ENCODE data around the gene PTDSS2. TPM values are rescaled to one million over a fixed set of nuclear protein-coding genes. Genes with fewer than 3 reads are reported as not detected.
"Not testable (repeated sequence)": the region's sequence is repeated elsewhere in the genome, so short reads cannot be mapped to it uniquely, and the experiment has no call there.

The PTDSS2 gene
- total RNA-seq, 1 donor from 2014 or later: 21.6 TPM

DNA sequence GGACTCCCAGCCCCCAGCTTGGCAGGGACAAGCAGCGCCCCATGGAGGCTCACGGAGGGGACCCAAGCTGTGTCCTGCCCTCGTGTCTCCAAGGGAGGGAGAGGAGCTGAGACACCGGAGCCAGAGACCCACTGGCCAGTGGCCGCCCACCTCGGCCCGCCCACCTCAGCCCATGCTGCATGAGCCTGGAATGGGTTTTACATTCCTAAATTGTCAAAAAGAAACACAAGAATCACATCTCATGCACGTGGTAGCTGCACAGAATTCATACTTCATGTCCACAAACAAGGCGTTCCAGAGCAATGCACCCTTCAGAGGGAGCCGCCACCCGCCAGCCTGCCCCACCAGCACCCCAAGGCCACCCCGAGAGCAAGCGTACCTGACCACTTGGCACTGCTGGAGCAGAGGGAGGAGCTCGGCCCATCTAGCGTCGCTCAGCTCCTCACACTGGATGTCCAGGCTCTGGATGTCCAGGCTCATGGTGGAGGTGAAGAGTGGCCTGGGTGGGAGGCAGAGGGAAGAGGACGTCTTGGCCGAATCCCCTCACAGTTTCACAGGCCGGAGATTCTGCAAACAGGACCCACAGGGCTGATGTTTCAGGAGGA, 51.7 kb downstream of the PTDSS2 start:
- no peak for FAIRE-seq

DNA sequence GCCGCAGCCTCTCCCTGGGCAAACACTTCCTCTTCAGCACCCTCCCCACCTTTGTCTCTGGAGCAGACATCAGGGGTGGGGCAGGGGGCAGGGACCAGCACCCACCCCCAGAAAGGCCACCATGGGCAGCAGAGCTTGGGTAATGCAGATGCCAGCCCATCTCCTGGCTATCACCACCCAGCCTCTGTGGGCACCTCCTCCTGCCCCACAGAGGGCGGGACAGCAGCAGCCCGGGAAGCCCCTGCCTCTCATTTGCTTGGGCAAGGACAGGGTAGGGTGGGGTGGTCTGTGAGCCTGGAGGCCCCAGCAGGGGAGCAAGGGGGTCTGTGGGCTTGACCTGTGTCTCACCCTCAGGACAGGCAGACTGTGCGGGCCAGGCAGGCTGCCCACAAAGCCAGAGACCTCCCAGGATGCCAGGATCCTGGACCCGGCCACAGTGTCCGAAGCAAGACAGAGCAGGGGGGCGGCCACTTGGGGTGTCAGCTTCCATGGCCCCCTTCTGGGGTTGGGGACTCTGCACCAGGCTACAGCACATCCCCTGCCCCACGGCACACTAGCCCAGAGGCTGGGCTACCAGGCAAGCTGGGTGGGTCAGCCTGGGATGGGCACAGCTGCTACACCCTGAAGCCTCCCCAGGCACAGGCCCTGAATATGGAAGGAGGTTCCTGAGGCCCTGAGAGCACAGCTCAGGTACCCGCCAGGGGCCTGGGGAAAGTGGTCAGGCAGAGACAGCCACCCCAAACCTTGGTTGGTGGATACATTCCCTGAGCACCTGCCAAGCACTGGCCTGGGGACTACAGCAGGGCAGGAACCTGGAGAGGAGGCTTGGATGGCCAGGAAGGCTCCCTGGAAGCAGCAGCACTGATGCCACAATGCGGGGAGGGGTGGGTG, 52.5 kb downstream of the PTDSS2 start:
- FAIRE-seq: no peak
- DNase-seq (ENCODE audit: low spot score in 2 of 2): peak in 1 of 2 donors; percentile 14

More for the DNA sequence above, 51.7 kb downstream of the PTDSS2 start:
- DNase-seq (ENCODE audit: low spot score in 2 of 2): peak in 1 of 2 donors; percentile 17

DNA sequence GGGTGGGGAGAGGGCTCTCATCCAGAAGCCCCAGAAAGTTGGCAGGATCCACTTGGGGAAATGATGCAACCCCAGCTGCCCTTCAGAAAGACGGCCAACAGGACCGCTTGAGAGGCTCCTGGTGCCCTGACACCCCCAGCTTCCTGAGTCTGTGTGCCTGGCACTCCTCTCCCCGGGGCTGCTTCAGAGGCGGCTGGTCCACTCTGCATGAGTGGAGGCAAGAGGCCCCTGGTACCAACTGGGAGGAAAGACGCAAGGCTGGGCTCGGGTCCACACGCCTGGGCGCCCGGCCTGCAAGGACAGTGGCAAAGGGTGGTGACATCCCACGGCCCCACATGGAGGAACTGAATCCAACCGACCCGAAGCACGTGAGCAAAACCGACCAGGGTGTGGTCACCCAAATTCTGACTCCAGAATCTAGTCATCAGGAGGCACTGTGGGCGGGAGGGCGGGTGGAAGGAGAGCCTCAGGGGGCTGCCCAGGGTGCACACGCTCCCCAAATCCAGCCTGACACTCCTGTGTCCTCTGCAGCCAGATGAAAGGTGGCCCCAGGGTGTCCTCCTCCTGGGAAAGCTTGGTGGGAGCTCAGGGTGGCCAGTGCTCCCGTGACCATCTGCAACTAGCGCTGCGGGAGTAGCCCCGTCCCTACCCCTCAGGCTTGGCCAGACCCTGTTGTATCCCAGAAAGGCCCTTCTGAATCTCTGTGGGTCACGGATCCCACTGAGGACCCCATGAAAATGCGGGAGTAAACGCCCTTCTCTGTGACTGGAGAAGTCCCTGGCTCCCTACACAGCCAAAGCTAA, 53.3 kb downstream of the PTDSS2 start:
- DNase-seq (ENCODE audit: low spot score in 2 of 2) (peak; percentile 58 to 72), FAIRE-seq (no peak)

- no peak for FAIRE-seq
- peak in 1 of 2 donors; percentile 43 for DNase-seq (ENCODE audit: low spot score in 2 of 2)
Observed at GRCh38 chr11:504053-504993, 54.2 kb downstream of the PTDSS2 start.

- no peak for FAIRE-seq
Observed at GRCh38 chr11:504994-505344, 54.9 kb downstream of the PTDSS2 start.

GRCh38 chr11:506238-506994, 56.3 kb downstream of the PTDSS2 start:
- DNase-seq (ENCODE audit: low spot score in 2 of 2) (peak; percentile 97 to 99), FAIRE-seq (no peak)

More at GRCh38 chr11:504994-505344, 54.9 kb downstream of the PTDSS2 start:
- no peak for DNase-seq (ENCODE audit: low spot score in 2 of 2)

DNA sequence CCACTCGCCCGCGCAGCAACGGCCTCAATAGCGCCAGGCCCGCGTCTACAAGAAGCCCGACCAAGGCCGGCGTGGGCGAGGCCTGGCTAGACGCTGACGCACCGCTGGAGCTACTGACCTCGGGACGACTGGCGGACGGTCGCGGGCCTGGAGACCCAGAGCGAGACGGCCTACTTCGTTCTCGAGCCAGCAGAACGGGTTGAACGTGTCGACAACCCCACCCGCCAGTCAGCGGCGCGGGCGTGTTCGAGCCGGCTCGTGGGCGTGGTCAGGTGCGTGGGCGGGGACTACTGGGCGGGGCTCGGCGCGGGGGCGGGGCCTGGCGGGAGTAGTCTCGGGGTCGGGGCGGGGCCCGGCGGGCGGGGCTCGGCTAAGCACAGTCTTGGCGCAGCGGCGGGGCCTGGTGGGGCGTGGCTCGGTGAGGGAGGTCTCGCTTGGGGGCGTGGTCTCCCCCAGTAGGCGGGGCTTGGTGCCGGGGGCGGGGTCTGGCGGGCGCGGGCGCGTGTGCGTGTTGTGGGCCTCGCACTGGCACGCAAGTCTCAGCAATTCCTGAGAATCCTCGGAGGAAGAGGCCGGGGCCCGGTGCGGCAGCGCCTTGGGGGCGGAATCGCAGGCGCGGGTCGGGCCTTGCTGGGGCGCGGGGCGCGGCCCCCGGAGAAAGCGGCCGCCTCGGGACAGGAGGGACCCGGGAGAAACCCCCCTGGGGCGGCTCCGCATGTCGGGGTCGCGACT, 57.1 kb downstream of the PTDSS2 start, which contains the start of gene RNH1:
RNH1 (minus strand) TSS at position 248 of the 732 bp plus-strand sequence. CDS start 5,080 bp downstream, outside the sequence.
- no peak for FAIRE-seq

DNA sequence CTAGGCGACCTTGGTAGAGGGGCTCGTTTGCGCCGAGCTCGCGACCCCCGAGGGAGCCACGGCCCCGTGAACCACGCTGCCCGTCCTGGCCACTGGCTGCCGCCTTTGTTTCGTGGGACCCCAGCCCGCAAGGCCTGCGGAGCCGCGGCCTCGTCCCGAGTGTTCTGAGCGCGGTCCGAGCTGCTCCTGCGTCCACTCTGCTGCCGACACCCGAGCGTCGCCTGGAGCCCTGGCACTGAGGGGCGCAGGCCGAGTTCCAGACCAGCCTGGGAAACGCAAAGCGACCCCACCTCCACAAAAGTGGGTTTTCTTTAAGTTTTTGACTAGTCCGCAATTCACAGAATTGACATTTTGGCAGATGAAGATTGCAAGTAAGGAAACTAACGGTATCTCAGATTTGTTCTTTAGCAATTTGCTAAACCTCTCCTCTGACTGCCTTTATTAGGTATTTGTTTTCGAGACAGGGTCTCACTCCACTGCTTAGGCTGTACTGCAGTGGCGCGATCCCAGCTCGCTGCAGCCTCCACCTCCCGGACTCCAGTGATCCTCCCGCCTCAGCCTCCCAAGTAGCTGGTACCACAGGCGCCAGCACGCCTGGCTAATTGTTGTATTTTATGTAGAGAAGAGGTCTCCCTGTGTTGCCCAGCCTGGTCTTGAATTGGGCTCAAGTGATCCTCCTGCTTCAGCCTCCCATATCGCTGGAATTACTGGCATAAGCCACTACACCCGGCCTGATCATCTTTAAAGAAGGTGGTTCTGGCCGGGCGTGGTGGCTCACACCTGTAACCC, 57.8 kb downstream of the PTDSS2 start:
- DNase-seq (ENCODE audit: low spot score in 2 of 2) (no peak), FAIRE-seq (no peak)

More for the DNA sequence above, 57.1 kb downstream of the PTDSS2 start, which contains the start of gene RNH1:
- peak; percentile 99 to 100 for DNase-seq (ENCODE audit: low spot score in 2 of 2)

GRCh38 chr11:508956-509355, 58.9 kb downstream of the PTDSS2 start:
- FAIRE-seq (no peak), DNase-seq (ENCODE audit: low spot score in 2 of 2) (no peak)

DNA sequence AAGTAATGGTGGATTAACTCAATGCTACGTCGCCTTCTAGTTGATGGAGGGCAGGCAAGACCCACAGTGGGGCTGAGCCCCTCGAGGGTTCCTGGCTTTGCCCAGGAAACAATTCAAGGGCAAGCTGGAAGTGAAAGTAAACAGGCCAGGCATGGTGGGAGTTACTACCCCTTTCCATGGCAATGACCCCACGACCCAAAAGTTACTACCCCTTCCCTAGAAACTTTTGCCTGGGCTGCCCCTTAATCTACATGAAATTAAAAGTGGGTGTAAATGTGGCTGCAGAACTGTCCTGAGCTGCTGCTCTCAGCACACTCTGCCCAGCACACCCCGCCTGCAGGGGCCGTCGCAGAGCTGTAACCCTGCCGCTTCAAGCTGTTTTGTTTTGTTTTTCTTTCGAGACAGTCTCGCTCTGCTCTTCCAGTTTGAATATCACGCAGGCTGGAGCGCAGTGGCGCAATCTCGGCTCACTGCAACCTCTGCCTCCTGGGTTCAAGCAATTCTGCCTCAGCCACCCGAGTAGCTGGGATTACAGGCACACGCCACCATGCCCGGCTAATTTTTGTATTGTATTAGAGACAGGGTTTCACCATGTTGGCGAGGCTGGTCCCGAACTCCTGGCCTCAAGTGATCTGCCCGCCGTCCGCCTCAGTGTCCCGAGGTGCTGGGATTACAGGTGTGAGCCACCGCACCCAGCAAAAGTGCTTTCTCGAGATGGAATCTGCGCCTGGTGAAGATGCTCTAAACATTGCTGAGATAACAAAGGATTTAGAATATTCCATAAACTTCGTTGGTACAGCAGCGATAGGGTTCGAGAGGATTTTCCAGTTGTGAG, 62.9 kb downstream of the PTDSS2 start:
- FAIRE-seq (no peak), DNase-seq (ENCODE audit: low spot score in 2 of 2) (no peak)

DNA sequence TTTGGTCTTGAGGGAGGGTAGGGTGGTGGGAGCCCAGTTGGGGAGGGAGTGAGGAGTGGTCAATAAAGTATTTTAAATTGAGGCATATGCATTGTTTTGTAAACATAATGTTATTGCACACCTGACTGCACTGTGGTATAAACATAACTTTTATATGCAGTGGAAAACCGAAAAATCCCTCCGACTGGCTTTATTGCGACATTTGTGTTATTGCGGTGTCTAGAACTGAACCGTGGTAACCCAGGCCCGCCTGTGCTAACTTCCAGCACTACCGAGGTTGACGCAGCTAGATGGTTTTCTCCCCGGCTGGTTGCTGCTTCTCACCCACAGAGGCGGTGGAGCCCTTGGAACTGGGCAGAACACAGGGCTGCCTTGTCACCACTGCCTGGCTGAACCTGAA, 64.5 kb downstream of the PTDSS2 start:
- FAIRE-seq: no peak
- DNase-seq (ENCODE audit: low spot score in 2 of 2): no peak

GRCh38 chr11:515131-515530, 65.1 kb downstream of the PTDSS2 start:
- FAIRE-seq: no peak
- DNase-seq (ENCODE audit: low spot score in 2 of 2): no peak

- DNase-seq (ENCODE audit: low spot score in 2 of 2) (no peak), FAIRE-seq (no peak)
Observed at GRCh38 chr11:516400-516799, 66.3 kb downstream of the PTDSS2 start.

DNA sequence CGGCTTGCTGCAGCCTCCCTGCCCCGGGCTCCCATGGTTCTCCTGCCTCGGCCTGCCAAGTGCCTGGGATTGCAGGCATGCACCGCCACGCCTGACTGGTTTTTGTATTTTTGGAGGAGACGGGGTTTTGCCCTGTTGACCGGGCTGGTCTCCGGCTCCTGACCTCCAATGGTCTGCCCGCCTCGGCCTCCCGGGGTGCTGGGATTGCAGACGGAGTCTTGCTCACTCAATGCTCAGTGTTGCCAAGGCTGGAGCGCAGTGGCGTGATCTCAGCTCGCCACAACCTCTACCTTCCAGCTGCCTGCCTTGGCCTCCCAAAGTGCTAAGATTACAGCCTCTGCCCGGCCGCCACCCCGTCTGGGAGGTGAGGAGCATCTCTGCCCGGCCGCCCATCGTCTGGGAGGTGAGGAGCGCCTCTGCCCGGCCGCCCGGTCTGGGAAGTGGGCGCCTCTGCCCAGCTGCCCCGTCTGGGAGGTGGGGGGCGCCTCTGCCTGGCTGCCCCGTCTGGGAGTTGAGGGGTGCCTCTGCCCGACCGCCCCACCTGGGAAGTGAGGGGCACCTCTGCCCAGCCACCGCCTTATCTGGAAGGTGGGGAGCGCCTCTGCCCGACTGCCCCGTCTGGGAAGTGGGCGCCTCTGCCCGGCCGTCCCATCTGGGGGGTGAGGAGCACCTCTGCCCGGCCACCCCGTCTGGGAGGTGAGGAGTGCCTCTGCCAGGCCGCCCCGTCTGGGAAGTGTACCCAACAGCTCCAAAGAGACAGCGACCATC, 67.0 kb downstream of the PTDSS2 start:
- FAIRE-seq; DNase-seq (ENCODE audit: low spot score in 2 of 2): not testable (repeated sequence)

- no peak for FAIRE-seq
- DNase-seq (ENCODE audit: low spot score in 2 of 2): peak; percentile 97
Observed at GRCh38 chr11:518463-519202, 68.6 kb downstream of the PTDSS2 start.
